ENCODE data around the gene CC2D2B. TPM values are rescaled to one million over a fixed set of nuclear protein-coding genes. Genes with fewer than 3 reads are reported as not detected.

The CC2D2B gene
- total RNA-seq, 4 donors from 2014 or later: 0.96 to 1.6 (median 1.1) TPM; not detected in 1

GRCh38 chr10:95941115-95941514, 33.3 kb downstream of the CC2D2B start:
- peaks cover 16% of the 10 kb centered on the region in 2 donors for H3K9me3 ChIP-seq
- in situ Hi-C loops (cut with MboI; ENCODE audit: low pct_ligation_motif_present in 1 of 4, low pct_unique_long_range_greater_than_20kb in 1 of 4, low sequenced_read_pairs in 3 of 4): no loop called here
- WGBS, 2 donors (ENCODE audit: low coverage in 1 of 2): 76 to 81% methylated on average over 4 of the region's 4 CpGs

GRCh38 chr10:95963202-95963990, 55.6 kb downstream of the CC2D2B start:
- in situ Hi-C loops (cut with MboI; ENCODE audit: low pct_ligation_motif_present in 1 of 4, low pct_unique_long_range_greater_than_20kb in 1 of 4, low sequenced_read_pairs in 3 of 4): no loop called here
- intact Hi-C loops (cut with DNase I; ENCODE audit: low total_unique reads): no loop called here
- H3K27me3 ChIP-seq: no peaks in the 10 kb centered on the region
- H3K9me3 ChIP-seq: peaks cover 7 to 10% of the 10 kb centered on the region in 2 donors
- no peak overlapping the region for H3K4me3 ChIP-seq
- H3K4me1 ChIP-seq: no peaks in the 10 kb centered on the region
- no peak for DNase-seq
- TF ChIP-seq POLR2A (IDR thresholded peaks at IDR 0.05) (no peak), CTCF (IDR thresholded peaks at IDR 0.05) (no peak), EP300 (IDR thresholded peaks at IDR 0.05; ENCODE audit: low read depth) (no peak), POLR2AphosphoS5 (IDR thresholded peaks at IDR 0.05) (no peak)
- 69 to 72% methylated on average over 5 to 7 of the region's 7 CpGs for WGBS, 2 donors (ENCODE audit: low coverage in 1 of 2)
- no peak overlapping the region for H3K27ac ChIP-seq
- H3K36me3 ChIP-seq: no peaks in the 10 kb centered on the region

More at GRCh38 chr10:95941115-95941514, 33.3 kb downstream of the CC2D2B start:
- DNase-seq: no peak
- intact Hi-C loops (cut with DNase I; ENCODE audit: low total_unique reads): no loop called here
- Histone ChIP-seq H3K27me3 (no peaks in the 10 kb centered on the region), H3K4me3 (no peak overlapping the region), H3K27ac (no peak overlapping the region), H3K36me3 (no peaks in the 10 kb centered on the region), H3K4me1 (peaks cover 0 to 3% (median 0%) of the 10 kb centered on the region in 4 donors)
- TF ChIP-seq POLR2AphosphoS5 (IDR thresholded peaks at IDR 0.05) (no peak), CTCF (IDR thresholded peaks at IDR 0.05) (no peak), POLR2A (IDR thresholded peaks at IDR 0.05) (no peak), EP300 (IDR thresholded peaks at IDR 0.05; ENCODE audit: low read depth) (no peak)

GRCh38 chr10:95963991-95964389, 56.2 kb downstream of the CC2D2B start:
- Histone ChIP-seq H3K4me1 (no peaks in the 10 kb centered on the region), H3K4me3 (no peak overlapping the region), H3K27ac (no peak overlapping the region), H3K36me3 (no peaks in the 10 kb centered on the region), H3K9me3 (peaks cover 6 to 7% of the 10 kb centered on the region in 2 donors), H3K27me3 (no peaks in the 10 kb centered on the region)
- TF ChIP-seq EP300 (IDR thresholded peaks at IDR 0.05; ENCODE audit: low read depth) (no peak), POLR2A (IDR thresholded peaks at IDR 0.05) (no peak), POLR2AphosphoS5 (IDR thresholded peaks at IDR 0.05) (no peak), CTCF (IDR thresholded peaks at IDR 0.05) (no peak)
- DNase-seq: no peak
- in situ Hi-C loops (cut with MboI; ENCODE audit: low pct_ligation_motif_present in 1 of 4, low pct_unique_long_range_greater_than_20kb in 1 of 4, low sequenced_read_pairs in 3 of 4) (no loop called here), intact Hi-C loops (cut with DNase I; ENCODE audit: low total_unique reads) (no loop called here)
- WGBS, 2 donors (ENCODE audit: low coverage in 1 of 2): 44 to 78% methylated on average over 1 of the region's 1 CpG

- in situ Hi-C loops (cut with MboI; ENCODE audit: low pct_ligation_motif_present in 1 of 4, low pct_unique_long_range_greater_than_20kb in 1 of 4, low sequenced_read_pairs in 3 of 4): no loop called here
- H3K27ac ChIP-seq: no peak overlapping the region
- H3K36me3 ChIP-seq: no peaks in the 10 kb centered on the region
- no peaks in the 10 kb centered on the region for H3K9me3 ChIP-seq
- H3K4me1 ChIP-seq: no peaks in the 10 kb centered on the region
- WGBS, 2 donors (ENCODE audit: low coverage in 1 of 2): 63 to 85% methylated on average over 1 of the region's 1 CpG
- intact Hi-C loops (cut with DNase I; ENCODE audit: low total_unique reads): no loop called here
- TF ChIP-seq EP300 (IDR thresholded peaks at IDR 0.05; ENCODE audit: low read depth) (no peak), POLR2AphosphoS5 (IDR thresholded peaks at IDR 0.05) (no peak), CTCF (IDR thresholded peaks at IDR 0.05) (no peak), POLR2A (IDR thresholded peaks at IDR 0.05) (no peak)
- no peak for DNase-seq
- H3K27me3 ChIP-seq: no peaks in the 10 kb centered on the region
- H3K4me3 ChIP-seq: no peak overlapping the region
Measured at GRCh38 chr10:95964756-95965155, 57.0 kb downstream of the CC2D2B start.
